Calu3 (cell line): ENCODE measurements around the gene SLC8A1. TPM values are rescaled to one million over a fixed set of nuclear protein-coding genes. Genes with fewer than 3 reads are reported as not detected.

Source experiments
- BruUV-seq: library from RNA; stranded (reverse); fragments of 400-500 nt; replicated peaks from 2 replicates; lab custom pipeline; 2021; lab: Mats Ljungman, UMichigan
- CTCF ChIA-PET: fragments of 300-600 bp; sonication (Branson Sonifier 250); formaldehyde crosslinking; loops from one replicate; lab custom pipeline; 2022; ENCODE audit warnings: antibody characterized with exemption; lab: Charles Lee
- DNase-seq: peaks from one replicate; pipeline ENCODE4 v3.0.0; 2022
- H3K27ac Mint-ChIP-seq: one replicate; pipeline ENCODE4 v1.8.0; 2022; ENCODE audit warnings: mixed read lengths; ENCODE audit not compliant: unreplicated experiment
- H3K27me3 Mint-ChIP-seq: one replicate; pipeline ENCODE4 v1.8.0; 2022; ENCODE audit warnings: mixed read lengths; ENCODE audit not compliant: unreplicated experiment
- H3K36me3 Mint-ChIP-seq: one replicate; pipeline ENCODE4 v1.8.0; 2022; ENCODE audit warnings: mild to moderate bottlenecking, moderate library complexity, mixed read lengths; ENCODE audit not compliant: insufficient read depth, unreplicated experiment
- H3K4me1 Mint-ChIP-seq: one replicate; pipeline ENCODE4 v1.8.0; 2022; ENCODE audit warnings: mild to moderate bottlenecking, low read depth, mixed read lengths; ENCODE audit not compliant: unreplicated experiment
- H3K4me3 Mint-ChIP-seq: one replicate; pipeline ENCODE4 v1.8.0; 2022; ENCODE audit warnings: mild to moderate bottlenecking, low read depth, moderate library complexity, mixed read lengths; ENCODE audit not compliant: unreplicated experiment
- H3K9me3 Mint-ChIP-seq: one replicate; pipeline ENCODE4 v1.8.0; 2022; ENCODE audit warnings: low read depth, mixed read lengths; ENCODE audit not compliant: unreplicated experiment
- intact Hi-C: fragments of 100-400 bp; cut with micrococcal nuclease; formaldehyde crosslinking; loops from one replicate; pipeline ENCODE4 v1.10.0; 2022; ENCODE audit not compliant: unreplicated experiment
- total RNA-seq: library from RNA; stranded (reverse); gene quantifications from 2 replicates; pipeline ENCODE4 v1.2.3, GENCODE V29; 2022
- TF ChIP-seq, protein P1 (sequence below): fragments of 200-600 bp; IDR thresholded peaks from one replicate; pipeline ENCODE4 v1.8.0; 2022; ENCODE audit warnings: antibody characterized with exemption; ENCODE audit not compliant: unreplicated experiment

The SLC8A1 gene
- total RNA-seq, 1 experiment from 2014 or later, result 0.05 TPM

GRCh38 chr2:40094451-40094850, 357.4 kb downstream of the SLC8A1 start:
- peaks cover 32% of the 10 kb centered on the region for H3K4me1 Mint-ChIP-seq
- H3K36me3 Mint-ChIP-seq, result no peaks in the 10 kb centered on the region
- no peaks in the 10 kb centered on the region for H3K9me3 Mint-ChIP-seq
- no peak overlapping the region for H3K27ac Mint-ChIP-seq
- TF ChIP-seq, protein P1, sequence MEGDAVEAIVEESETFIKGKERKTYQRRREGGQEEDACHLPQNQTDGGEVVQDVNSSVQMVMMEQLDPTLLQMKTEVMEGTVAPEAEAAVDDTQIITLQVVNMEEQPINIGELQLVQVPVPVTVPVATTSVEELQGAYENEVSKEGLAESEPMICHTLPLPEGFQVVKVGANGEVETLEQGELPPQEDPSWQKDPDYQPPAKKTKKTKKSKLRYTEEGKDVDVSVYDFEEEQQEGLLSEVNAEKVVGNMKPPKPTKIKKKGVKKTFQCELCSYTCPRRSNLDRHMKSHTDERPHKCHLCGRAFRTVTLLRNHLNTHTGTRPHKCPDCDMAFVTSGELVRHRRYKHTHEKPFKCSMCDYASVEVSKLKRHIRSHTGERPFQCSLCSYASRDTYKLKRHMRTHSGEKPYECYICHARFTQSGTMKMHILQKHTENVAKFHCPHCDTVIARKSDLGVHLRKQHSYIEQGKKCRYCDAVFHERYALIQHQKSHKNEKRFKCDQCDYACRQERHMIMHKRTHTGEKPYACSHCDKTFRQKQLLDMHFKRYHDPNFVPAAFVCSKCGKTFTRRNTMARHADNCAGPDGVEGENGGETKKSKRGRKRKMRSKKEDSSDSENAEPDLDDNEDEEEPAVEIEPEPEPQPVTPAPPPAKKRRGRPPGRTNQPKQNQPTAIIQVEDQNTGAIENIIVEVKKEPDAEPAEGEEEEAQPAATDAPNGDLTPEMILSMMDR, result no peak
- CTCF ChIA-PET, result interaction anchor here (0.7 kb wide), 2 partner anchors 33 to 152 kb away, joined by 3 read pairs; no protein-coding TSS in a partner anchor
- no TSS peak for BruUV-seq
- no peak overlapping the region for H3K4me3 Mint-ChIP-seq
- DNase-seq, result no peak
- H3K27me3 Mint-ChIP-seq, result no peaks in the 10 kb centered on the region
- intact Hi-C loops, result no loop called here

DNA sequence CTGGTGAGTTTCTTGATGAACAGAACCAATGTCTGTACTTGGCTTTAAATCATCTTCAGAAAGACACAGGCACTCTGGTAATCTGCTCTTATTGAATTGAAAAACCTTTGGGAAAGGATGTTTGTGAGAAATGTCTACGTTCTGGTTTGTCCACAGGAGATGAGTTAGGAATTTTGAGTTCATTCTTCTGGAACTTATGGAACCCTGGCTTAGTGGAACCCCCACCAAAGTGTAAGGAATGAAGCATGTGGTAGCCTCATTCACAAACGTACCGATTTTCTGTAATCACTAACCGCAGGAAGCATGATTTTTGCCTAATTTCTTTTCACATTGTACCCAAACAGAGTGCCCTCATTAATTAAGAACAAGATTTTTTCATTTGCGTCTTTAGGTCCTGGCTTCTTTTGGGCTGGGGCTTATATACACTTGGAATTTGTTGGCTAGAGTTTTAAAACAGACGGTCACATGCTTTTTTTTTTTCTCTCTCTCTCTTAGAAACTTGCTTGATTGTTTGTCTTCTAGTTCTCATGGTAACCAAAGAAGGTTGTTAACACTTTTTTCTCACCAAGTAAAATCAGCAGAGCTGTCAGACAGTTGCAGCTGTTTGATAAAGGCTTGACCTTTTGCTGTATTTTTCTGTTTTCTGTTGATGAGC, 358.7 kb downstream of the SLC8A1 start:
- no peaks in the 10 kb centered on the region for H3K36me3 Mint-ChIP-seq
- no peak overlapping the region for H3K4me3 Mint-ChIP-seq
- CTCF ChIA-PET, result no interaction called here

GRCh38 chr2:40090044-40090443, 361.8 kb downstream of the SLC8A1 start:
- no peak for DNase-seq
- CTCF ChIA-PET, result no interaction called here
- TF ChIP-seq, protein P1, result no peak
- Mint-ChIP-seq H3K27ac (no peak overlapping the region), H3K4me1 (peaks cover 5% of the 10 kb centered on the region), H3K36me3 (no peaks in the 10 kb centered on the region), H3K9me3 (no peaks in the 10 kb centered on the region), H3K4me3 (no peak overlapping the region), H3K27me3 (no peaks in the 10 kb centered on the region)
- no TSS peak for BruUV-seq
- intact Hi-C loops, result no loop called here

More for the DNA sequence above, 358.7 kb downstream of the SLC8A1 start:
- intact Hi-C loops, result no loop called here
- no peaks in the 10 kb centered on the region for H3K9me3 Mint-ChIP-seq
- no peak for DNase-seq
- peaks cover 32% of the 10 kb centered on the region for H3K4me1 Mint-ChIP-seq
- no peak overlapping the region for H3K27ac Mint-ChIP-seq
- TF ChIP-seq, protein P1, result no peak
- no TSS peak for BruUV-seq
- H3K27me3 Mint-ChIP-seq, result no peaks in the 10 kb centered on the region

DNA sequence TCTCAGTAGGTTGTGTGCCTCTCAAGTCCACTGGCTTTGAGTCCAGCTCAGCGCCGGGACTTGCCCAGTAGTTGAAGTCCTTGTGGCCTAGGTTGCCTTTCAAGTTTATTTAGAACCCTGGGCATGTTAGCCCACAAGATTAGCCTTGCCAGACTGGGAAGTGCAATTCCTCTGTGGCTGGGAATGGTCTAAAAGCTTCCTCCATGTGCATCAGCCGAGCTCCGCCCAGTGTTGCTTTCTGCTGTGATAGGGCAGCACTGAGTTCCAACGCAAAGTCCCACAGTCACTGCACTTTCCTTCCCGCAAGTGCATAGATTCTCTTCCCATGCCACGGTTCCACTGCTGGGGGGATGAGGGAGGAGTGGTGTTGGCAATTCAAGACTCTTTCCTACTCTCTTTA, 364.0 kb downstream of the SLC8A1 start:
- Mint-ChIP-seq H3K4me1 (no peaks in the 10 kb centered on the region), H3K36me3 (no peaks in the 10 kb centered on the region), H3K4me3 (no peak overlapping the region), H3K9me3 (no peaks in the 10 kb centered on the region), H3K27me3 (no peaks in the 10 kb centered on the region), H3K27ac (no peak overlapping the region)
- CTCF ChIA-PET, result no interaction called here
- BruUV-seq, result no TSS peak
- TF ChIP-seq, protein P1, result no peak
- intact Hi-C loops, result no loop called here
- no peak for DNase-seq
